Smooth muscle cell (in vitro differentiated cells): Measurements from ENCODE around the gene CNBP. TPM values are rescaled to one million over a fixed set of nuclear protein-coding genes. Genes with fewer than 3 reads are reported as not detected.
"Not testable (repeated sequence)": the region's sequence is repeated elsewhere in the genome, so short reads cannot be mapped to it uniquely, and the experiment has no call there.

Source experiments
- DNase-seq: peaks from one replicate; lab custom pipeline; 2025; ENCODE audit not compliant: unreplicated experiment; lab: John Stamatoyannopoulos, UW
- H2AFZ ChIP-seq: fragments of 200-600 bp; sonication (generic); 2 replicates; pipeline ENCODE4 v1.6.0; 2016; ENCODE audit warnings: antibody characterized with exemption, low read depth, mild to moderate bottlenecking
- H3F3A ChIP-seq: fragments of 200-600 bp; sonication (generic); 2 replicates; pipeline ENCODE4 v1.6.0; 2017; ENCODE audit warnings: antibody characterized with exemption, low read depth
- H3K27ac ChIP-seq: fragments of 200-600 bp; sonication (generic); 2 replicates; pipeline ENCODE4 v1.5.1; 2016; ENCODE audit warnings: low read depth, mild to moderate bottlenecking
- H3K27me3 ChIP-seq: fragments of 200-600 bp; sonication (generic); 2 replicates; pipeline ENCODE4 v1.6.1; 2016; ENCODE audit warnings: low read depth, mild to moderate bottlenecking
- H3K36me3 ChIP-seq: fragments of 200-600 bp; sonication (generic); 2 replicates; pipeline ENCODE4 v1.5.1; 2016; ENCODE audit warnings: low read depth
- H3K4me1 ChIP-seq: fragments of 200-600 bp; sonication (generic); 2 replicates; pipeline ENCODE4 v1.5.1; 2016; ENCODE audit warnings: low read depth
- H3K4me2 ChIP-seq: fragments of 200-600 bp; sonication (generic); 2 replicates; pipeline ENCODE4 v1.6.0; 2016; ENCODE audit warnings: mild to moderate bottlenecking
- H3K4me3 ChIP-seq: fragments of 200-600 bp; sonication (generic); 2 replicates; pipeline ENCODE4 v1.5.1; 2016; ENCODE audit warnings: mild to moderate bottlenecking
- H3K79me2 ChIP-seq: fragments of 200-600 bp; sonication (generic); 2 replicates; pipeline ENCODE4 v1.6.0; 2016; ENCODE audit warnings: low read depth, mild to moderate bottlenecking
- H3K9ac ChIP-seq: fragments of 200-600 bp; sonication (generic); 2 replicates; pipeline ENCODE4 v1.6.0; 2016; ENCODE audit warnings: low read depth
- H3K9me3 ChIP-seq: fragments of 200-600 bp; sonication (generic); replicated peaks from 2 replicates; pipeline ENCODE4 v1.5.1; 2016; ENCODE audit warnings: low read depth
- H4K20me1 ChIP-seq: fragments of 200-600 bp; sonication (generic); 2 replicates; pipeline ENCODE4 v1.6.0; 2016; ENCODE audit warnings: low read depth
- CTCF ChIP-seq: fragments of 200-600 bp; sonication (generic); IDR thresholded peaks from 2 replicates; pipeline ENCODE4 v1.5.1; 2017; ENCODE audit warnings: borderline replicate concordance, mild to moderate bottlenecking, antibody characterized with exemption; ENCODE audit not compliant: insufficient read depth, poor library complexity, severe bottlenecking
- WGBS: methylation state at CpG from one replicate; pipeline ENCODE4 v1.1.7; 2016; ENCODE audit warnings: low lambda C conversion rate; 5-methylcytosine and 5-hydroxymethylcytosine counted together
- polyA plus RNA-seq: library from polyadenylated mRNA; unstranded; fragments of >200 nt; fragmentation: Nextera tagmentation; extraction: Ambion mirVana; gene quantifications from 2 replicates; pipeline ENCODE4 v1.2.1, GENCODE V29; 2016
- total RNA-seq: library from RNA; depleted of rRNA; stranded (reverse); fragments of >200 nt; gene quantifications from 2 replicates; pipeline ENCODE4 v1.2.3, GENCODE V29; 2014

CNBP gene
- total and polyA plus RNA-seq, 2 experiments from 2014 or later = 181 to 198 TPM

- H3K27ac ChIP-seq = peak overlapping the region; percentile 74
- H3K9ac ChIP-seq = peak overlapping the region; percentile 22
- H2AFZ ChIP-seq = peak overlapping the region; percentile 40
- no peaks in the 10 kb centered on the region for H3K9me3 ChIP-seq
- peaks cover 6% of the 10 kb centered on the region for H3K4me1 ChIP-seq
- H3F3A ChIP-seq = peaks cover 11% of the 10 kb centered on the region
- H3K4me2 ChIP-seq = peak overlapping the region; percentile 27
- H4K20me1 ChIP-seq = no peaks in the 10 kb centered on the region
- H3K79me2 ChIP-seq = no peaks in the 10 kb centered on the region
- no peaks in the 10 kb centered on the region for H3K27me3 ChIP-seq
- no peak for DNase-seq
- WGBS = 56% methylated on average over 11 of the region's 11 CpGs
- H3K4me3 ChIP-seq = no peak overlapping the region
- TF ChIP-seq CTCF = no peak
- H3K36me3 ChIP-seq = no peaks in the 10 kb centered on the region
Measured at GRCh38 chr3:129228891-129229585, 45.3 kb upstream of the CNBP start.

- H3K4me1 ChIP-seq = peaks cover 6% of the 10 kb centered on the region
- H3K79me2 ChIP-seq = no peaks in the 10 kb centered on the region
- H4K20me1 ChIP-seq = no peaks in the 10 kb centered on the region
- no peak overlapping the region for H3K4me2 ChIP-seq
- peaks cover 10% of the 10 kb centered on the region for H3F3A ChIP-seq
- no peak overlapping the region for H3K9ac ChIP-seq
- H2AFZ ChIP-seq = peak overlapping the region; percentile 66
- peak overlapping the region; percentile 28 for H3K27ac ChIP-seq
- TF ChIP-seq CTCF = no peak
- no peak overlapping the region for H3K4me3 ChIP-seq
- WGBS = 72% methylated on average over 6 of the region's 6 CpGs
- H3K9me3 ChIP-seq = no peaks in the 10 kb centered on the region
- H3K36me3 ChIP-seq = no peaks in the 10 kb centered on the region
- DNase-seq = no peak
- H3K27me3 ChIP-seq = no peaks in the 10 kb centered on the region
Measured at GRCh38 chr3:129226374-129226773, 42.7 kb upstream of the CNBP start.

GRCh38 chr3:129224984-129225393, 41.3 kb upstream of the CNBP start:
- H3K4me1 ChIP-seq = peaks cover 6% of the 10 kb centered on the region
- H3F3A ChIP-seq = peaks cover 8% of the 10 kb centered on the region
- no peaks in the 10 kb centered on the region for H3K79me2 ChIP-seq
- H3K9me3 ChIP-seq = no peaks in the 10 kb centered on the region
- H3K4me3 ChIP-seq = peak overlapping the region; percentile 20
- H3K27me3 ChIP-seq = no peaks in the 10 kb centered on the region
- 42% methylated on average over 9 of the region's 9 CpGs for WGBS
- no peak for TF ChIP-seq CTCF
- no peak overlapping the region for H3K9ac ChIP-seq
- no peaks in the 10 kb centered on the region for H4K20me1 ChIP-seq
- no peak for DNase-seq
- H3K36me3 ChIP-seq = no peaks in the 10 kb centered on the region
- H3K27ac ChIP-seq = peak overlapping the region; percentile 60
- H3K4me2 ChIP-seq = peak overlapping the region; percentile 71
- peak overlapping the region; percentile 84 for H2AFZ ChIP-seq

- H3K9me3 ChIP-seq, H3K27me3 ChIP-seq, H3K4me2 ChIP-seq, H2AFZ ChIP-seq, H3K4me1 ChIP-seq, H3K4me3 ChIP-seq, H3K36me3 ChIP-seq, H4K20me1 ChIP-seq, H3F3A ChIP-seq, H3K79me2 ChIP-seq, H3K9ac ChIP-seq, DNase-seq: not testable (repeated sequence)
- peak overlapping the region; percentile 60 for H3K27ac ChIP-seq
- WGBS = 93% methylated on average over 1 of the region's 1 CpG
Measured at GRCh38 chr3:129224387-129224786, 40.7 kb upstream of the CNBP start.
